GM21786 (cell line): ENCODE measurements around the gene RRN3.
"Not testable (repeated sequence)": the region's sequence is repeated elsewhere in the genome, so short reads cannot be mapped to it uniquely, and the experiment has no call there.

ENCODE experiments used
- ATAC-seq: cut with Tn5 transposase; IDR thresholded peaks from one replicate; pipeline ENCODE4 v1.9.1; 2021; ENCODE audit not compliant: unreplicated experiment

Gene RRN3

DNA sequence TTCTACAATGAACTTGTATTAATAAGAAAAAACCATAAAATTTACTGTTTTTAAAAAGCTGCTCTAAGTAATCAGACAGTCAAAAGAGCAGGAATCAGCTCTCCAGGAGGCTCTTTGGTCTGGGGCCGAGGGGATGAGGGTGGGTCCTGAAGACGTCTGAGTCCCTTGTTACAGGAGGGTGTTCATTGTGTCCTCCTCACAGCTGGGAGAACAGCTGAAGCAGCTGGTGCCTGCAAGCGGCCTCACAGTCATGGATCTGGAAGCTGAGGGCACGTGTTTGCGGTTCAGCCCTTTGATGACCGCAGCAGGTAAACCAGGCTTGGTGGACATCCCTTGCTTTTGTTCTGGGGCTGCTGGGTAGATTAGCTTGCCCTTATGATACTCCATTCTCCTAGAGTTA lies 64.3 kb downstream of the RRN3 start:
- ATAC-seq, result not testable (repeated sequence)

GRCh38 chr16:15028801-15029698 lies 65.0 kb downstream of the RRN3 start:
- not testable (repeated sequence) for ATAC-seq

- not testable (repeated sequence) for ATAC-seq
Measured at GRCh38 chr16:15028345-15028715, 65.7 kb downstream of the RRN3 start.

GRCh38 chr16:15027503-15028344 lies 66.3 kb downstream of the RRN3 start:
- not testable (repeated sequence) for ATAC-seq

DNA sequence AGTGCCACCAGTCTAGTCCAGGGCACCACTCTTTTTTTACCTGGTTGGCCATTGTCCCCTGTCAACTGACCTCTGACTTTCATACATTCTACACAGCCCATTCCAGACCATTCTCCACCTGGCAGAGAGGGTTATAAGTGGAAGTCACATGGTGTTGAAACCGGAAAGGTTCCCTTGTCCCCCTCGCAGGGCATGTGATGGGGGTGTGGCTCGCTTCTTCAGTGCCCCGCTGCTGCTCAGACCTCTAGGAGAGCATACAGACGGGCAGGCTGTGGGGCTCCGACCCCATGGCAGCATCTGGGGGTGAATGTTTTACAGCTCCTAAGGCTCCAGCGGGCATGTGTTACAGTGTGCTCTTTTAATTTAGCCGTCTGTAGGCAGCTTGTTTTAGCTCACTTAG lies 67.0 kb downstream of the RRN3 start:
- not testable (repeated sequence) for ATAC-seq

GRCh38 chr16:15025234-15025951 lies 68.7 kb downstream of the RRN3 start:
- not testable (repeated sequence) for ATAC-seq

GRCh38 chr16:15024858-15025199 lies 69.2 kb downstream of the RRN3 start:
- not testable (repeated sequence) for ATAC-seq

- ATAC-seq, result not testable (repeated sequence)
Measured at GRCh38 chr16:15023381-15024077, 70.5 kb downstream of the RRN3 start.

GRCh38 chr16:15022194-15022593 lies 71.9 kb downstream of the RRN3 start:
- ATAC-seq, result peak; percentile 85

GRCh38 chr16:15021429-15021828 lies 72.6 kb downstream of the RRN3 start:
- ATAC-seq, result not testable (repeated sequence)

DNA sequence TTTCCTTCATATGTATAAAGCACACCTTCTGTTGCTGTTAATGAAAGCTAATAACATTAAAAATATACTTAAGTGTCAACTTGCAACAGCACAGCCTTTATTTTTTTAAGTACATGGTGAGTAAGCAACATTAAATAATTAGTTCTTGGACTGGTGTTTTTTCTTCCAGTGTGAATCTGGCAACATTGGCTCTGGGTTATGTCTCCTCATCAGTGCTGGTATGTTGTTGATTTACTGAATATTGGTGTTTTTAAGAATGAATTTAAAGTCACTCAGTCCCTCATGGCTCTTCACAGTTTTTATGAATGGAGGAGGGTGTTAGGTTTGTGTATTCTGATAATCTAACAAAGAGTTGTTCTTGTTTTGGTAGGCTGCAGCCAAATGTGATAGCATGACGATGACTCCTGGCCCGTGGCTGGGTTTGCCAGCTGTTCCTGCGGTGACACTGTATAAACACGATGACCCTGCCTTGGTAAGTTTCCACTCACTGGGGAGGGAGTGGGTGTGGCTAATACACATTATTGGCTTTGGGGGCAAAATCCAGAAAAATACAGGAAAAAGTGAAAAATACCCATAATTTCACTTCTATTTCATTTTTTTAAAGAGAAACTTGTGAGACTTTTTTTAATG lies 77.0 kb downstream of the RRN3 start:
- not testable (repeated sequence) for ATAC-seq

GRCh38 chr16:15016354-15016753 lies 77.7 kb downstream of the RRN3 start:
- ATAC-seq, result not testable (repeated sequence)

DNA sequence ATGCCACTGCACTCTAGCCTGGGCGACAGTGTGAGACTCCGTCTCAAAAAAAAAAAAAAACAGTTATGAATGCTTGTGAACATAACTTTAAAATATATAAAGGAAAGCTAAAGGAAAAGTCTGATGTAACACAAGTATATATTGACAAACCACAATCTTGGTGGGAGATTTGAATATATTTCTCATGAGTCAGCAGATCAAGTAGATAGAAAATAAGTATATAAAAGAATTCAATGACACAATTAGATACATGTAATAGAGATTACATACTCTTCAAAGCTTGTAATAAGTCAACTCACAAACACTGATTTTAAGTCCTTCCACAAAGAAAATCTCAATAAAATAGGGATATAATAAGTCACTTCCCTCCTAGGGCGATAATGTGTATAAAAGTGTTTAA lies 78.4 kb downstream of the RRN3 start:
- ATAC-seq, result not testable (repeated sequence)

DNA sequence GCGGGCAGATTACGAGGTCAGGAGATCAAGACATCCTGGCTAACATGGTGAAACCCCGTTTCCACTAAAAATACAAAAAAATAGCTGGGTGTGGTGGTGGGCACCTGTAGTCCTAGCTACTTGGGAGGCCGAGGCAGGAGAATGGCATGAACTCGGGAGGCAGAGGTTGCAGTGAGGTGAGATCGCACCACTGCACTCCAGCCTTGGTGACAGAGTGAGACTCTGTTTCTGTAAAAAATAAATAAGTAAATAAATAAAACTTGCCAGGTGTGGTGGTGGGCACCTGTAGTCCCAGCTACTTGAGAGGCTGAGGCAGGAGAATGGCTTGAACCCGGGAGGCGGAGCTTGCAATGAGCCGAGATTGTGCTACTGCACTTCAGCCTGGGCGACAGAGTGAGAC lies 81.1 kb downstream of the RRN3 start:
- ATAC-seq, result not testable (repeated sequence)
